ENCODE results near the gene GNL2.
"Not testable (repeated sequence)": the region's sequence is repeated elsewhere in the genome, so short reads cannot be mapped to it uniquely, and the experiment has no call there.

Gene GNL2

GRCh38 chr1:37559080-37559479 lies 36.7 kb downstream of the GNL2 start:
- no peak for DNase-seq (ENCODE audit: low spot score)

- DNase-seq (ENCODE audit: low spot score): no peak
Measured at GRCh38 chr1:37558411-37558810, 37.3 kb downstream of the GNL2 start.

GRCh38 chr1:37557402-37557801 lies 38.3 kb downstream of the GNL2 start:
- DNase-seq (ENCODE audit: low spot score): no peak

- DNase-seq (ENCODE audit: low spot score): peak; percentile 30
Measured at GRCh38 chr1:37556712-37557196, 39.0 kb downstream of the GNL2 start, which contains the start of gene DNALI1. Gene DNALI1, plus strand, starts transcription at chr1:37556940. Its CDS starts 55 bp downstream, at chr1:37556995.

- DNase-seq (ENCODE audit: low spot score): peak; percentile 97
Measured at GRCh38 chr1:37553927-37554808, 41.6 kb downstream of the GNL2 start, which contains the start of gene SNIP1. Gene SNIP1, minus strand, starts transcription at chr1:37554293. Its CDS starts 64 bp downstream, at chr1:37554229.

GRCh38 chr1:37553598-37553926 lies 42.2 kb downstream of the GNL2 start:
- no peak for DNase-seq (ENCODE audit: low spot score)

GRCh38 chr1:37549341-37549740 lies 46.4 kb downstream of the GNL2 start:
- DNase-seq (ENCODE audit: low spot score): no peak

- no peak for DNase-seq (ENCODE audit: low spot score)
Measured at GRCh38 chr1:37545019-37545418, 50.7 kb downstream of the GNL2 start.

- DNase-seq (ENCODE audit: low spot score): no peak
Measured at GRCh38 chr1:37544530-37544929, 51.2 kb downstream of the GNL2 start.

- DNase-seq (ENCODE audit: low spot score): no peak
Measured at GRCh38 chr1:37540036-37540785, 55.5 kb downstream of the GNL2 start.

- not testable (repeated sequence) for DNase-seq (ENCODE audit: low spot score)
Measured at GRCh38 chr1:37539154-37539553, 56.6 kb downstream of the GNL2 start.

- DNase-seq (ENCODE audit: low spot score): no peak
Measured at GRCh38 chr1:37537378-37537777, 58.4 kb downstream of the GNL2 start.

- no peak for DNase-seq (ENCODE audit: low spot score)
Measured at GRCh38 chr1:37533317-37534093, 62.2 kb downstream of the GNL2 start.

- DNase-seq (ENCODE audit: low spot score): not testable (repeated sequence)
Measured at GRCh38 chr1:37532418-37533156, 63.1 kb downstream of the GNL2 start.

- DNase-seq (ENCODE audit: low spot score): not testable (repeated sequence)
Measured at GRCh38 chr1:37529888-37530287, 65.8 kb downstream of the GNL2 start.

- DNase-seq (ENCODE audit: low spot score): no peak
Measured at GRCh38 chr1:37519613-37520012, 76.1 kb downstream of the GNL2 start.

- DNase-seq (ENCODE audit: low spot score): not testable (repeated sequence)
Measured at GRCh38 chr1:37518929-37519328, 76.8 kb downstream of the GNL2 start.

- DNase-seq (ENCODE audit: low spot score): not testable (repeated sequence)
Measured at GRCh38 chr1:37518241-37518640, 77.5 kb downstream of the GNL2 start.

- no peak for DNase-seq (ENCODE audit: low spot score)
Measured at GRCh38 chr1:37517569-37517968, 78.2 kb downstream of the GNL2 start.

Measured in germinal center (tissue), 1 donor.